Stomach (tissue), 9 donors: ENCODE data around the gene C8B. TPM values are rescaled to one million over a fixed set of nuclear protein-coding genes. Genes with fewer than 3 reads are reported as not detected.

ENCODE experiments used
- DNase-seq, 2 donors: peaks; one replicate each; pipeline versions ENCODE4 v3.0.0 to v3.0.0-alpha.2; 2013 to 2019
- H3K27ac ChIP-seq, 5 donors: fragments of 200-600 bp in 4 of 5; sonication (generic) in 4 of 5; one replicate each; pipeline ENCODE4 v1.5.1; 2013 to 2019; ENCODE audit warnings: mild to moderate bottlenecking in 1 of 5, moderate library complexity in 1 of 5
- H3K27me3 ChIP-seq, 3 donors: fragments of 200-600 bp; sonication (generic); one replicate each; pipeline ENCODE4 v1.5.1; 2017 to 2019; ENCODE audit warnings: mixed run types in 1 of 3
- H3K36me3 ChIP-seq, 4 donors: fragments of 200-600 bp; sonication (generic); 1 replicate in 3 of 4; 2 replicates in 1 of 4; pipeline ENCODE4 v1.5.1; 2016 to 2019
- H3K4me1 ChIP-seq, 4 donors: fragments of 200-600 bp; sonication (generic); one replicate each; pipeline ENCODE4 v1.5.1; 2016 to 2019
- H3K4me3 ChIP-seq, 4 donors: fragments of 200-600 bp; sonication (generic) in 3 of 4; one replicate each; pipeline ENCODE4 v1.5.1; 2016 to 2019; ENCODE audit warnings: mild to moderate bottlenecking in 1 of 4
- H3K9me3 ChIP-seq, 4 donors: fragments of 200-600 bp; sonication (generic); one replicate each; pipeline ENCODE4 v1.5.1; 2016 to 2019
- EP300 ChIP-seq: sonication (generic); formaldehyde crosslinking; IDR thresholded peaks from one replicate; pipeline ENCODE4 v1.6.1; 2017; ENCODE audit warnings: antibody characterized with exemption
- POLR2A ChIP-seq, 4 donors: fragments of 450-650 bp; IDR thresholded peaks; one replicate each; pipeline ENCODE4 v1.6.1; 2016; ENCODE audit warnings: antibody characterized with exemption in 4 of 4, control low read depth in 2 of 4, mild to moderate bottlenecking in 1 of 4, moderate library complexity in 1 of 4
- POLR2AphosphoS5 ChIP-seq, 3 donors: sonication (generic); formaldehyde crosslinking; IDR thresholded peaks; one replicate each; pipeline ENCODE4 v1.6.1; 2016; ENCODE audit warnings: antibody characterized with exemption in 3 of 3
- WGBS, 5 donors: extraction: QIAGEN DNeasy Blood & Tissue Kit in 3 of 5; methylation state at CpG; one replicate each; pipeline versions ENCODE4 v1.1.5 to v1.1.7; 2013 to 2018; 5-methylcytosine and 5-hydroxymethylcytosine counted together
- intact Hi-C: fragments of 100-400 bp; cut with DNase I; formaldehyde crosslinking; loops from one replicate; pipeline ENCODE4 v1.15.1; 2023; ENCODE audit warnings: low total_unique reads
- polyA plus RNA-seq, 3 donors: library from polyadenylated mRNA; stranded (reverse); fragments of 200-250 nt; gene quantifications; one replicate each; pipeline ENCODE4 v1.2.3, GENCODE V29; 2013
- total RNA-seq, 5 donors: library from RNA; depleted of rRNA; stranded (reverse); fragments of >200 nt; gene quantifications; one replicate each; pipeline versions ENCODE4 v1.1.0 to v1.2.3, GENCODE V29; 2014 to 2016
- TF ChIP-seq, protein P1 (sequence below), 7 experiments: fragments of 450-650 bp in 4 of 7; fragments of 200-600 bp in 3 of 7; sonication (generic) in 3 of 7; IDR thresholded peaks; one replicate each; pipeline ENCODE4 v1.5.1; 2016 to 2019; ENCODE audit warnings: antibody characterized with exemption in 7 of 7, control low read depth in 2 of 7, mild to moderate bottlenecking in 1 of 7
- donor health status: healthy with polysubstance abuse.
- donor health status: Bipolar disorder and iron deficiency.
- donor health status: healthy.

The C8B gene
- total and polyA plus RNA-seq, 8 donors = 0.15 to 0.25 TPM; not detected in 6

DNA sequence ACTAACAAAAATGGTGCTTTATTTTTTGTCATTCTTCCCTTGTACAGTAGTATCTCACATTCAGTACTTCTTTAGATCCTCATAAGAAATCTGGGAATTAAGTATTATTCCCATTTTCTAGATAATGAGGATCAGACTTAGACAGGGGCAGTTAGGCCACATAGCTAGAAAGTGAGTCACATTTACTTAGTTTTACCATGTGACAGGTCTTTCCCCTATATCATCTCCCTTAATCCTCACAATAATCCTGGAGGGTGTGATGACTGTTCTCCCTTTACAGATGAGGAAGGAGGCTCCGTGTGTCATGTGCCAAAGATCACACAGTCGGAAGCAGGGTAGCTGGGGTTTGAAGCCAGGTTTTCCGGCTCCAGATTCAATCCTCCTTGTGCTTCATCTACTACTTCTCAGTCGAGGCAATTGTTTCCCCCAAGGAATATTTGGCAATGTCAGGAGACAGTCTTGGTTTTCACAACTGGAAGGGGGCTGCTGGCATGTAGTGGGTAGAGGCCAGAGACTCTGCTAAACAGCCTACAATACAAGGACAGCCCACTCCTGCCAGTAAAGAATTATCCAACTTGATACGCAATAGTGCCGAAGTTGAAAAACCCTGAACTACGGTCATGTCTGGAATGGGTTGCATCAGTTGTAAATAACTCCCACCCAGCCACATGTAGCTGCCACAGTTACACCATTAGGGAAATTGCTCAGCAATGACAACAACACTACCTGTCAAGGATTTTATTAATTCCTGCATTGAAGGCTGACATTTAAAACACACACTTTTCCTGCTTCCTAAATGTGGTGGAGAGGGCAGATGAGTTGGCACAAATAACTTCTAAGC is 54.5 kb downstream of the C8B start:
- WGBS, 5 donors = 74 to 81% (median 78%) methylated on average over 7 of the region's 7 CpGs
- Histone ChIP-seq H3K36me3 (no peaks in the 10 kb centered on the region), H3K9me3 (no peaks in the 10 kb centered on the region), H3K4me1 (peaks cover 0 to 33% (median 18%) of the 10 kb centered on the region in 4 donors), H3K27me3 (no peaks in the 10 kb centered on the region), H3K4me3 (no peak overlapping the region), H3K27ac (peak overlapping the region in 3 of 5 donors; percentile 1 to 43 (median 40))
- intact Hi-C loops = no loop called here
- TF ChIP-seq POLR2AphosphoS5 (IDR thresholded peaks at IDR 0.05) = no peak
- TF ChIP-seq POLR2A (IDR thresholded peaks at IDR 0.05) = no peak
- no peak for TF ChIP-seq EP300
- TF ChIP-seq, protein P1, sequence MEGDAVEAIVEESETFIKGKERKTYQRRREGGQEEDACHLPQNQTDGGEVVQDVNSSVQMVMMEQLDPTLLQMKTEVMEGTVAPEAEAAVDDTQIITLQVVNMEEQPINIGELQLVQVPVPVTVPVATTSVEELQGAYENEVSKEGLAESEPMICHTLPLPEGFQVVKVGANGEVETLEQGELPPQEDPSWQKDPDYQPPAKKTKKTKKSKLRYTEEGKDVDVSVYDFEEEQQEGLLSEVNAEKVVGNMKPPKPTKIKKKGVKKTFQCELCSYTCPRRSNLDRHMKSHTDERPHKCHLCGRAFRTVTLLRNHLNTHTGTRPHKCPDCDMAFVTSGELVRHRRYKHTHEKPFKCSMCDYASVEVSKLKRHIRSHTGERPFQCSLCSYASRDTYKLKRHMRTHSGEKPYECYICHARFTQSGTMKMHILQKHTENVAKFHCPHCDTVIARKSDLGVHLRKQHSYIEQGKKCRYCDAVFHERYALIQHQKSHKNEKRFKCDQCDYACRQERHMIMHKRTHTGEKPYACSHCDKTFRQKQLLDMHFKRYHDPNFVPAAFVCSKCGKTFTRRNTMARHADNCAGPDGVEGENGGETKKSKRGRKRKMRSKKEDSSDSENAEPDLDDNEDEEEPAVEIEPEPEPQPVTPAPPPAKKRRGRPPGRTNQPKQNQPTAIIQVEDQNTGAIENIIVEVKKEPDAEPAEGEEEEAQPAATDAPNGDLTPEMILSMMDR (IDR thresholded peaks at IDR 0.05) = no peak
- DNase-seq = no peak

DNA sequence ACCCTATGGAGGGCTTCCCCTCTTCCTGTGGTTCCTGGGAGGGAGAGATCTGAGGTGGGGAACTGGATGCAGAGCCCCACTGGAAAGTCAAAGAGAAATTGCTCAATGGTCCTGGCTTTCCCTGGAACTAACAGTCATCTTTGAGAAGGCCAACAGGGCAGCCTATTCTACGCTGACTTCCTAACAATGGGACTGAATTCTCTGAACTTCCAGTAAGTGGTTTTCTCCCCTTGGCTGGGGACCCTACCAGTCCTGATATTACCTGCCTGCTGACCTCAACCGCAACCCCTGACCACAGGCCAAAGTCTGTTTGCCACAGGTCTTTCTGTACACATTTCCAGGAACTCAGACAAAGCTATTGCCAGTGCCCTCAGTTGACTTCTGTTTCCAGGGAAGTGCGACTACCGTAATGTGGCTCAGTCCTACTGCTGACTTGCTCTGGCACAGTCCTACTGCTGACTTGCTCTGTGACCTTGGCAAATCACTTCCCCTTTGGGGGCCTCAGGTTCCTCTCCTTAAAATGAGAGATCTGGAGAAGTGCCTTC is 55.3 kb downstream of the C8B start:
- no peaks in the 10 kb centered on the region for H3K36me3 ChIP-seq
- peaks cover 0 to 39% (median 18%) of the 10 kb centered on the region in 4 donors for H3K4me1 ChIP-seq
- H3K27ac ChIP-seq = peak overlapping the region in 3 of 5 donors; percentile 28 to 43 (median 40)
- intact Hi-C loops = no loop called here
- H3K27me3 ChIP-seq = no peaks in the 10 kb centered on the region
- no peaks in the 10 kb centered on the region for H3K9me3 ChIP-seq
- 28 to 51% (median 44%) methylated on average over 3 to 4 of the region's 4 CpGs for WGBS, 5 donors
- peak; percentile 49 to 71 for DNase-seq
- H3K4me3 ChIP-seq = no peak overlapping the region
- TF ChIP-seq POLR2AphosphoS5 (IDR thresholded peaks at IDR 0.05) (peak in 1 of 3 donors; percentile 58), POLR2A (IDR thresholded peaks at IDR 0.05) (no peak)

DNA sequence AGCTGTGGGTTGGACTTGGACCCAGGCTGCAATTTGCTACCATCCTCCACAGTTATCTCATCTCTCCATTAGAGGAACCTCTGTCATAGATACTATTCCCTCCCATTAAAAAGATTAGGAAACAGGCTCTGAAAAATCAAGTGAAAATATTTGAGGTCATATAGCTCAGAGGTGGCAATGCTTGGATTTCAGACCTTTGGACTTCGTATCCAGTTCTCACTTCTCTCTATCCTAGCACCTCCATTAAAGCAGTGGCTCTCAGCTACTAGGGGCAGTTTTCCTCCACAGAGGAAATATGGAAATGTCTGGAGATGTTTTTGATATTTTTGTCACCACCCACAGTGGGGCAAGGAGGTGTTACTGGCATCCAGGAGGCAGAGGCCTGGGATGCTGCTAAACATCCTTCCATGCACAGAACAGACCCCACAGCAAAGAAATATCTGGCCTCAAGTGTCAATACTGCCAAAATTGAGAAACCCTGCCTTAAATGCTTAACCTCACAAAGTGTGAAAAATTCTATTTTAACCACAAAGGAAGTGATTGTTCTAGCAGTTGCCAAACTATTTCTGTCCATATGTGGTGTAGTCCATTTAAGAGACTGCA is 57.1 kb downstream of the C8B start:
- Histone ChIP-seq H3K27ac (no peak overlapping the region), H3K4me1 (peaks cover 0 to 41% (median 18%) of the 10 kb centered on the region in 4 donors), H3K9me3 (no peaks in the 10 kb centered on the region), H3K27me3 (no peaks in the 10 kb centered on the region), H3K4me3 (no peak overlapping the region), H3K36me3 (no peaks in the 10 kb centered on the region)
- DNase-seq = no peak
- WGBS, 5 donors = 40 to 76% (median 68%) methylated on average over 1 of the region's 1 CpG
- intact Hi-C loops = no loop called here
- TF ChIP-seq, protein P1 (IDR thresholded peaks at IDR 0.05) = no peak
- no peak for TF ChIP-seq POLR2AphosphoS5 (IDR thresholded peaks at IDR 0.05)
- TF ChIP-seq EP300 = no peak
- no peak for TF ChIP-seq POLR2A (IDR thresholded peaks at IDR 0.05)

DNA sequence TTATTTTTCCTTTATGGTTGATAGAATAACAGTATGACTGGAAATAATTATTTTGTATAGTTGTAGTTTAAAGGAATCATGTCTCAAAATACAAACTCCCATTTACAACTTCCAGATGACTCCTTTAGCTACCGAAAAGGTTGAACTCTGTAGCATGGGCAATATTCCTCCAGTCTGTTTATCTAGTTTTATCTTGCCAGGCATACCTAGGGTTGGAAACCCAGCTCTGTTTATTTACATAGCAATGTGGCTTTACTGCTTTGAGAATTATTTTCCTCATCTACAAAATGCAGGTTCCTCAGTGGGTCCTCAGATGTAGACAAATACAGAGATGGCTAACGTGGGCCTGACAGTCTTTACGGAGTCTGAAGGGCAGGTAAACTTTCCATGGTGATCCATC is 60.1 kb downstream of the C8B start:
- no peak for TF ChIP-seq POLR2AphosphoS5 (IDR thresholded peaks at IDR 0.05)
- no peak for TF ChIP-seq EP300
- TF ChIP-seq, protein P1 (IDR thresholded peaks at IDR 0.05) = no peak
- TF ChIP-seq POLR2A (IDR thresholded peaks at IDR 0.05) = no peak
- 45 to 55% (median 54%) methylated on average over 3 of the region's 3 CpGs for WGBS, 5 donors

More for the DNA sequence above, 60.1 kb downstream of the C8B start:
- Histone ChIP-seq H3K9me3 (no peaks in the 10 kb centered on the region), H3K27ac (no peak overlapping the region), H3K4me1 (peaks cover 0 to 34% (median 7%) of the 10 kb centered on the region in 4 donors), H3K27me3 (no peaks in the 10 kb centered on the region), H3K36me3 (no peaks in the 10 kb centered on the region), H3K4me3 (no peak overlapping the region)
- no peak for DNase-seq
- intact Hi-C loops = no loop called here
